GM10266 (cell line): ENCODE measurements around the gene HOXB6.

Experiments
- DNase-seq: peaks from one replicate; pipeline ENCODE4 v3.0.0; 2012; ENCODE audit errors: extremely low spot score
- TF ChIP-seq, protein P1 (sequence below): IDR thresholded peaks from 2 replicates; pipeline ENCODE4 v1.5.1; 2012; ENCODE audit warnings: mild to moderate bottlenecking, low read depth; ENCODE audit not compliant: control insufficient read depth, insufficient read depth; ENCODE audit errors: missing control alignments

The HOXB6 gene

DNA sequence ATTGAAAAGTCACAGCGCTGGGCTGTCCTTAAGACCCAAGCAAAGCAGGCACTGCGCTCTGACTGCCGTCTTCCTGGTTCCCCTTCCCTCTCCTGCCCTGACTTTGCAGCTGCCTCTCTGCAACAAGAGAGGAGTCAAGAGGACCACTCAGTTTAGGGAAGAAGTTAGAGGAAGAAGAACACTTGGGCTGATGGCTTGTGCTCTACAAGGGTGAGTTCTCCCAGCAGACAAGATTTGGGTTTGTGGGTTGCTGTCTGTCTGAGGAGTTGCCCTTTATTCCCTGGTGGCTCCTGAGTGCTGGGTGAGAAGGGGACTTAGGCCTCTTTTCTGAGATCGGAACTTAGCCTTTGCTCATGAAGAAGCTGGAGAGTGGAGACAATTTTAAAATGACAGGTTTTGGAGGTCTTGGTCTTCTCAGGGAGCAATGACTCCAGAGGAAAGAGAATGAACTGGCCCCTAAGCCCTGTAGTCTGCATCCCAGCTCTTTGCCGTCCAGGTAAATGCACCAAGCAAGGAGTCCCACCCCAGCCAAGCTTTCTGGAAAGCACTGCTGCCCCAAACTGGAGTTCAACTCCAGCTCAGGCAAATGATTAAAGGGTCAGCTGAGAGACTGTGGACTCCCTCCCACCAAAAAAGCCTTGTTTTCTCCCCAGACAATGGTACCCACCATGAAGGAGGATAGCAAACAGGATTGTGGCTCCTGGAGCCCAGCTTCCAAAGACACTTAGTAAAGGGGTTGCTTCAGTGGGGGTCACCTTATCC, 24.0 kb upstream of the HOXB6 start:
- TF ChIP-seq, protein P1, sequence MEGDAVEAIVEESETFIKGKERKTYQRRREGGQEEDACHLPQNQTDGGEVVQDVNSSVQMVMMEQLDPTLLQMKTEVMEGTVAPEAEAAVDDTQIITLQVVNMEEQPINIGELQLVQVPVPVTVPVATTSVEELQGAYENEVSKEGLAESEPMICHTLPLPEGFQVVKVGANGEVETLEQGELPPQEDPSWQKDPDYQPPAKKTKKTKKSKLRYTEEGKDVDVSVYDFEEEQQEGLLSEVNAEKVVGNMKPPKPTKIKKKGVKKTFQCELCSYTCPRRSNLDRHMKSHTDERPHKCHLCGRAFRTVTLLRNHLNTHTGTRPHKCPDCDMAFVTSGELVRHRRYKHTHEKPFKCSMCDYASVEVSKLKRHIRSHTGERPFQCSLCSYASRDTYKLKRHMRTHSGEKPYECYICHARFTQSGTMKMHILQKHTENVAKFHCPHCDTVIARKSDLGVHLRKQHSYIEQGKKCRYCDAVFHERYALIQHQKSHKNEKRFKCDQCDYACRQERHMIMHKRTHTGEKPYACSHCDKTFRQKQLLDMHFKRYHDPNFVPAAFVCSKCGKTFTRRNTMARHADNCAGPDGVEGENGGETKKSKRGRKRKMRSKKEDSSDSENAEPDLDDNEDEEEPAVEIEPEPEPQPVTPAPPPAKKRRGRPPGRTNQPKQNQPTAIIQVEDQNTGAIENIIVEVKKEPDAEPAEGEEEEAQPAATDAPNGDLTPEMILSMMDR = no peak

DNA sequence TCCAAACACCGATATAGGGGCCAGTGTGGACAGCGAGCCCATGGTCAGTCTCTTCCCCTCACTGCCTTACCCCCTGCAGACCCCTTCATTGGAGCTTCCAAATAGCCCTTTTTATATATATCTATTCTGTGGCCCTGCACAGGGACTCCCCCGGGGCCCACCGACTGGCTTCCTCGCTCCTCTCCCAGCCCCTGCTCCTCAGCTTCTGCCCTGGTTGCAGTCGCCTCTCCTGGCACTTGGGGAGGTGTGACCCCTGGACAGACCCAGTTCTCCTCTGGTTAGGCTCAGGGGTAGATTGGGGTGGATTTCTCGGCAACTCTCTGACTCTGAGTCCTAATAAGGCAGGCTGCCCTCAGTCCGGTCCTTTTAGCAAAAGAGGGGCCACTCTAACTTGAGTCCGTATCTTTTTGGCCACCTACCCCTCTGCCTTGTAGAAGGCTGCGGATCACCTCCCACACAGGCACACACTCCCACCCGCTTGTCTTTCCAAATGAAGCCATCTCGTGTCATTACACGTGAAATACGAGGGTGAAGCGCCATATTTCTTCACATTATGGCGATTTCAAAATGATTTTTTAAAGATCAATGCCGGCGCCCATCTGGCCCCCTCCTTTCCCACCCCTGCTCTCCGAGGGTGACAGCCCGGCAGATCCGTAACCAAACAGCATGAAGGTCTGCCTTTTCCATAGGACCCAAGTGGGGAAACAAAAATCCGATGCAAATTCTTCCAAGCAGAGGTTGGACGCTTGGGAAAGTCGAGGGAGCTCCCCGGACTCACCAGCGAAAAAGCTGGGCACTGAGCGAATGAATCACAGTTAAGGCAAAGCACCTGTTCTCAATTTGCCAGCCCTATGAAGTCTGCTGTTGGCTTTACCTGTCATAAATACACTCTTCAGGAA, 23.1 kb upstream of the HOXB6 start:
- TF ChIP-seq, protein P1 = no peak
- DNase-seq = no peak

More for the DNA sequence above, 24.0 kb upstream of the HOXB6 start:
- no peak for DNase-seq

DNA sequence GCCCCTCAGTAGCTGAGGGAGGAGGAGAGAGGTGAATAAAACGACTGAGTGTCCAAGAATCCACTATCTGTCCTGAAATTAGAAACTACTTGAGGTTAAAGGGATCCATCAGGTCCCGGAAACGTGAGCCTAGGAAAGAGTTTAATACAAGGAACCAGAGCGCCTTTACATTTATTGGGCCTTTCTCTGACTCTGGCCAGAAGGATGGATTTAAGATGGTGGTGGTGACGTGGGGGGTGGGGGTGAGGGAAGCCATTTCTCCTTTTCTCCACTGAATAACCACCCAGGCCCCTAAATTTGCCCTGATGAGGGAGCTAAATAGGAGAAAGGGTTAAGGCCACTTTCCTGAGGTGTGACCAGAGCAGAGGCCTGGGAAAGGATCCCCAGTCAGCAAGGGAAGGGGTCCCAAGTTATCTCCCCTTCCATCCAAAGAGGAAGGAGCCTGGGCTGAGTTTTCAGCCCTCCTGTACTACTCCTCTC, 22.4 kb upstream of the HOXB6 start:
- no peak for DNase-seq
- TF ChIP-seq, protein P1 = no peak

DNA sequence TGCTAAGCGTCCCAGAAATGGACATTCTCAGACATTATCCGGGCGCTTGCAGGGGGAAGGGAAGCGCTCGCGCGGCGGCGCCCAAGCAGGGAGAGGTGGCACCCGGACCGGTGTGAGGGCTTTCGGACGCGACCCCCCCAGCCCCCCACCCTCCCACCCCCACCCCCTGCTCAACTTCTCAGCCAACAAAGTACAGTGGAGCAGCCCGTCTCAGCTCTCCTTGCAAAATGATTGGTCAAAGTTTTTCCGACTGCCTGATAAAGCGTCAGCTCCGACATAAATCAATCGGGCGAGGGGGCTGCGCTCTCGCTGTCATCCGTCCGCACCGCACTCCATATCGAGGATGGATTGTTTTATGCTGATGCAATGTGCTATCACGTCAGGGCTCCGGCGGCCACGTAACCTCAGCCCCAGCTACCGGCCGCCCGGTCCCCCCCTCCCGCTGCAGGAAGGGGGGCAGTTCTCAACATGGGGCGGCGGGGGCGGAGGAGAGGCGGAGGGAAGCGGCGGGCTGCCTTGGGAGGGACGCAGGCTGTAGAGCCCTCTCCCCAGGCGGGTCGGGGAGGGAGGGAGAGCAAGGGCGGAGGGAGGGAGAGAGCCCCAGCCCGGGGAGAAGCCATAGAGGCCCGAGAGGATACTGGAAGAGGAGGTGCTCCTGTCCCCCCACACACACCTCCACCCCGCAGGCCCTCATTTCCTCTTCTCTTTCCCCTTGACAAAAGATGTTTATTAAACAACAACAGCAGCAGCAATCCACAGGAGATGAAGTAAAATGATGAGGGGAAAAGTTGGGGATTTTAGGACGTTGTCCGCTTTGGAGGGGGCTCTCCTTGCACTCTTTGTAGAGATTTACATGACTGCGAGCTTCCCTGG, 21.7 kb upstream of the HOXB6 start, which contains the start of gene HOXB9:
Gene HOXB9 (minus strand): TSS at position 114 of the 873 bp plus-strand sequence. CDS start 89 bp downstream, at position 25.
- no peak for DNase-seq
- TF ChIP-seq, protein P1 = no peak

DNA sequence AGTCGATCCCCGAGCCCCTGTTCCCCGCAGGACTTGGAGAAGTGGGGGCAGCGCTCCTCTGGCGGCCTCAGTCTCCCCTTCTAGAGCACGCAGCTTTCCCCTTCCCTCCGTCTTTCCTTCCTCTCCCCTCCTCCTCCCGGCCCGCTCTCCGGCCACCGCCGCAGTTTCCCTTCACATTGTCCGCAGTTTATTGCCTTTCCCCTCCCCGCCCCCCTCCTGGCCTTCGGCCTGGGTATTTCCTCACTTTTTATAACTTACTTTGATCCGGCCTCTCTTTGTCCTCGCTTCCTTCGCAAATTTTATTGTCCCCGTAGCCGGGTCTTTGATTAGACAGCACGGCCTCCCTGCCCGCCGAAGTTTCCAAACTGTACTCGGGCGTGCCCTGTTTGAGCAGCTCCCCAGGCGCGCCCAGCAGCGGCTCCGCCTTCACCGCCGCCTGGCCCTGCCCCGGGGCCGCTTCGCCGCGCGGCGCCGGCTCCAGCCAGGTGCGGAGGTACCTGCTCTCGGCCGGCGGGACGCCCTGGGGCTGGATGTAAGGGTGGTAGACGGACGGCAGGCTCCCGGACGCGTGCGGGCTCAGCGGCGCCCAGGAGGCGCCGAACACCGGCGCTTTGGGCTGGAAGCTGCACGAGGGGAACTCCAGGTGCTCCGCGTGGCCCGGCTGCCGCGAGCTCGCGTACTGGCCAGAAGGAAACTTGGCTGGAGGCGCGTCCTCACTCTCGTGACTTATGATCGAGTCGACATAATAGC, 20.9 kb upstream of the HOXB6 start:
- TF ChIP-seq, protein P1 = no peak
- DNase-seq = peak; percentile 80
